IMR-90 (cell line): ENCODE data around the gene RTN4IP1.

Experiments used
- CEBPB ChIP-seq: IDR thresholded peaks from 2 replicates; pipeline ENCODE4 v1.6.1; 2012; ENCODE audit warnings: low read depth, low read length, improper control_type of control experiment
- CTCF ChIP-seq: conservative IDR thresholded peaks from 2 replicates; pipeline ENCODE4 v1.5.1; 2012; ENCODE audit warnings: mild to moderate bottlenecking, low read depth, low read length, improper control_type of control experiment
- MAFK ChIP-seq: IDR thresholded peaks from 2 replicates; pipeline ENCODE4 v1.6.1; 2012; ENCODE audit warnings: low read depth, low read length, improper control_type of control experiment
- MAZ ChIP-seq: IDR thresholded peaks from 2 replicates; pipeline ENCODE4 v1.6.1; 2012; ENCODE audit warnings: low read depth, mild to moderate bottlenecking, low read length, improper control_type of control experiment, moderate library complexity, borderline replicate concordance
- MXI1 ChIP-seq: IDR thresholded peaks from 2 replicates; pipeline ENCODE4 v1.6.1; 2012; ENCODE audit warnings: low read depth, mild to moderate bottlenecking, low read length, moderate library complexity, borderline replicate concordance
- POLR2A ChIP-seq: IDR thresholded peaks from 2 replicates; pipeline ENCODE4 v1.6.1; 2012; ENCODE audit warnings: mild to moderate bottlenecking, low read depth, low read length
- RAD21 ChIP-seq: IDR thresholded peaks from 2 replicates; pipeline ENCODE4 v1.6.1; 2012; ENCODE audit warnings: low read length, improper control_type of control experiment
- RCOR1 ChIP-seq: IDR thresholded peaks from 2 replicates; pipeline ENCODE4 v1.6.1; 2012; ENCODE audit warnings: mild to moderate bottlenecking, low read length, improper control_type of control experiment; ENCODE audit not compliant: insufficient replicate concordance
- RFX5 ChIP-seq: IDR thresholded peaks from 2 replicates; pipeline ENCODE4 v1.8.0; 2012; ENCODE audit warnings: low read depth, mild to moderate bottlenecking, low read length, moderate library complexity
- SMC3 ChIP-seq: fragments of 150-350 bp; IDR thresholded peaks from 2 replicates; pipeline ENCODE4 v1.6.1; 2016; ENCODE audit warnings: low read depth, mild to moderate bottlenecking, antibody characterized with exemption, low read length, moderate library complexity
- TF ChIP-seq, protein P1 (sequence below): fragments of 150-350 bp; IDR thresholded peaks from 2 replicates; pipeline ENCODE4 v1.6.1; 2017; ENCODE audit warnings: mild to moderate bottlenecking, antibody characterized with exemption, low read length, low read depth
- TF ChIP-seq, protein P2 (sequence below): fragments of 150-350 bp; IDR thresholded peaks from 2 replicates; pipeline ENCODE4 v1.6.1; 2016; ENCODE audit warnings: low read depth, mild to moderate bottlenecking, low read length, moderate library complexity, borderline replicate concordance

DNA sequence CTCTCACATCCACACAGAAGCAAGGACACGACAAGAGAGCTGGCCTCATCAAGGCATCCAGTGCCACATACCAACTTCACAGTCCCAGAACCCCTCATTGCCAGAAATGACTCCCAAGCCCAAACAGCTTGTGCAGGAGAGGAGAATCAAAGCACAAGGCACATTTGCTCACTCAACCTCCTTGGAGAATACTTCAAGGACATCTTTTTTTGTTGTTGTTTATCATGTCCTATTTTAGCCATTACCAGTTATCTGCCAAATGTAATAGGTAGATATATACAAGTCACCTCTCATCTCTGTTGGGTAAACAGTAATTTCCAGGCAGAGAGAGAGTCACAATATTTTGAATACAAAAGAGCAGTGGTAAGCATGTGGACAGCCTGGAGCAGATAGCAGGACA is 47.8 kb downstream of the RTN4IP1 start:
- no peak for TF ChIP-seq CTCF
- TF ChIP-seq POLR2A = no peak
- TF ChIP-seq RAD21 = no peak
- TF ChIP-seq MXI1 = no peak
- TF ChIP-seq RFX5 = no peak
- no peak for TF ChIP-seq SMC3
- no peak for TF ChIP-seq MAFK
- TF ChIP-seq, protein P1, sequence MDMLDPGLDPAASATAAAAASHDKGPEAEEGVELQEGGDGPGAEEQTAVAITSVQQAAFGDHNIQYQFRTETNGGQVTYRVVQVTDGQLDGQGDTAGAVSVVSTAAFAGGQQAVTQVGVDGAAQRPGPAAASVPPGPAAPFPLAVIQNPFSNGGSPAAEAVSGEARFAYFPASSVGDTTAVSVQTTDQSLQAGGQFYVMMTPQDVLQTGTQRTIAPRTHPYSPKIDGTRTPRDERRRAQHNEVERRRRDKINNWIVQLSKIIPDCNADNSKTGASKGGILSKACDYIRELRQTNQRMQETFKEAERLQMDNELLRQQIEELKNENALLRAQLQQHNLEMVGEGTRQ = no peak
- TF ChIP-seq CEBPB = no peak
- no peak for TF ChIP-seq RCOR1
- TF ChIP-seq, protein P2, sequence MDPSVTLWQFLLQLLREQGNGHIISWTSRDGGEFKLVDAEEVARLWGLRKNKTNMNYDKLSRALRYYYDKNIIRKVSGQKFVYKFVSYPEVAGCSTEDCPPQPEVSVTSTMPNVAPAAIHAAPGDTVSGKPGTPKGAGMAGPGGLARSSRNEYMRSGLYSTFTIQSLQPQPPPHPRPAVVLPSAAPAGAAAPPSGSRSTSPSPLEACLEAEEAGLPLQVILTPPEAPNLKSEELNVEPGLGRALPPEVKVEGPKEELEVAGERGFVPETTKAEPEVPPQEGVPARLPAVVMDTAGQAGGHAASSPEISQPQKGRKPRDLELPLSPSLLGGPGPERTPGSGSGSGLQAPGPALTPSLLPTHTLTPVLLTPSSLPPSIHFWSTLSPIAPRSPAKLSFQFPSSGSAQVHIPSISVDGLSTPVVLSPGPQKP = no peak
- TF ChIP-seq MAZ = no peak
